GM18951 (cell line): ENCODE measurements around the gene ADGRD1.

Experiments
- POLR2A ChIP-seq: IDR thresholded peaks from 4 replicates; pipeline ENCODE4 v1.6.1; 2011; ENCODE audit warnings: mild to moderate bottlenecking; ENCODE audit not compliant: insufficient read length, insufficient read depth; ENCODE audit errors: extremely low read depth
- in situ Hi-C: fragments of 300-500 bp; cut with MboI; formaldehyde crosslinking; loops from one replicate; pipeline ENCODE4 v1.12.0; 2022; ENCODE audit warnings: low sequenced_read_pairs, mixed read lengths, inconsistent platforms; ENCODE audit not compliant: unreplicated experiment

Gene ADGRD1

DNA sequence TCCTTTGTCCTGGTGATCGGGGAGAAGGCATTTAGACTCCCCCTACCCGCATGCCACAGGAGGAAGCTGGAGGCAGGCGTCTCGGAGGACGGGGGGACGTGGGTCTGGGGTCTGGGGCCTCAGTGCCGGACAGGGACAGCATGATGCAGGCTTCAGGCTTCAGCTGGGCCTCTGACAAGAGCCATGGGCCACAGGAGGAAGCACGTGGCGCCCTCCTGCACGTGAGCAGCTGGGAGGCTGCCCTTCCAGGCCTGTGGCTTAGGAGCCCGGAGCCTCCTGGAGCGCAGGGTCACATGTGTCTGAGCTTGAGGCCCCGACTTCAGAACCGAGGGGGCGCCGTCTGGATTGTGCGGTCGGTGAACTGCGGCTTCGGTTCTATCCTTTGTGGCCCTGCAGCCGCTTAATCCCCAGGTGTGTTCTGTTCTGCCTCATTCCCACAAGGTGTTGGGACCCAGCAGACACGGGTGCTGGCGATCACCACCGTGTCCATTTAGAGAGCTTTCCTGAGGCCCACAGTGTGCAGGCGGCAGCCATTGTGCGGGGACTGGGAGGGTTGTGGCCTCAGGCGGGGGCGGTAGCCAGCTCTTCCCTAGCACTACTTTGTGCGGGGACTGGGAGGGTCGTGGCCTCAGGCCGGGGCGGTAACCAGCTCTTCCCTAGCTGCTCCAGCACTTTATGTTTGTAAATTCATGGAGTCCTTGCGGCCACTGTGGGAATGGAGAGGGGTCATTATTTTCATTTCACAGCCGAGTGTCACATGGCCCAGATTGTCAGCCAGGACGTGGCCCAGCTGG lies 150.2 kb downstream of the ADGRD1 start:
- no peak for TF ChIP-seq POLR2A
- in situ Hi-C loops: no loop called here

DNA sequence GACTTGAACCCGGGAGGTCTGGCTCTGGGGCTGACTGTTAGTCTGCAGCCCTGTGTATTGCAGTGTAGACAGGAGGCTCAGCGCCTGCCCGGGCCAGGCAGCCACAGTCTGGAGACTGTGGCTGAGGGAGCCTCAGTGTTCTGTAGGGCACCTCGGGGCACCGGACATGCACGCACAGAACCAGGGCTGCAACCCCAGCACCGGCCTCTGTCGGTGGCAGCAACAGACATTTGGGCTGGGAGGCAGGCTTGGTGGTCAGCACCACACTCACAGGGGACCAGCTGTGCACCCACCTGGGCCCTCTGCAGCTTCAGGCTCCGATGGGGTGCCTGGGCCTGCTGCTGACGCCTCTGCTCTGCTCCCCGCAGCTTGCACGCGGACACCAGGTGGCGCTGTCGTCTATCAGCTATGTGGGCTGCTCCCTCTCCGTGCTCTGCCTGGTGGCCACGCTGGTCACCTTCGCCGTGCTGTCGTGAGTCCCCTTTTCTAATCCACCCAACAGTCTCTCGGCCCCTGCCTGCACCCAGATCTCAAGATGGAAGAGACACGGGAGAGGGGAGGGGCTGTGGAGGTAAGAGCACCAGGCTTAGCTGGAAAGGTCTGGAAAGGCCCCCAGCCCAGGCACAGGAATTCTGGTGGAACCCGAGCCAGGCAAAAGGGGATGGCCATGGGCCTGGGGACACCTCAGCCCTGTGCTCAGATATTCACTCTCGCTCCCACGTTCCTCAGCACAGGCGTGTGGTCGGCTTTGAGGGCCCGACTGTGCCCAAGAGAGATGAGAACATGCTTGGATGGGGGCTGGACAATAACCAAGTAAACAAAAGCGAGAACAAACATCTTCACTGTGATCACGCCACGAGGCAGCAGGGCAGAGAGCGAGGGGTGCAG lies 151.0 kb downstream of the ADGRD1 start:
- in situ Hi-C loops: no loop called here
- TF ChIP-seq POLR2A: no peak

DNA sequence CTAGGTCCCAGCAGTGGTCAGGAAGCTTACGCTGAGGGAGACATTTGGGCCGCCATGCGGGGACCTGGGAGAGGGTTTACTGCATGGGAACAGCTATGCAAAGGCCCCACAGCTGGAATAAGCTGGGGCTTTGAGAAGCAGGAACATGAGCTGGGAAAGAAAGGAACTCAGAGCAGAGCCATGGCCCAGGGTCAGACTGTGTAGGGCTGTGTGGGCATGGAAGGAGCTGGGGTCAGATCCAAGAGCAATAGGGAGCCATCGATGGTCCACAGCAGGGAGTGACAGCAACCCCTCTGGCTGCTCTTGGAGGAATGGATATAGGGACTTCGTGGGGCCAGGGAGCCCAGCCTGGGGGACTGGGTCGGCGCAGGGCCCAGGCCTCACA lies 151.6 kb downstream of the ADGRD1 start:
- no peak for TF ChIP-seq POLR2A
- in situ Hi-C loops: no loop called here

DNA sequence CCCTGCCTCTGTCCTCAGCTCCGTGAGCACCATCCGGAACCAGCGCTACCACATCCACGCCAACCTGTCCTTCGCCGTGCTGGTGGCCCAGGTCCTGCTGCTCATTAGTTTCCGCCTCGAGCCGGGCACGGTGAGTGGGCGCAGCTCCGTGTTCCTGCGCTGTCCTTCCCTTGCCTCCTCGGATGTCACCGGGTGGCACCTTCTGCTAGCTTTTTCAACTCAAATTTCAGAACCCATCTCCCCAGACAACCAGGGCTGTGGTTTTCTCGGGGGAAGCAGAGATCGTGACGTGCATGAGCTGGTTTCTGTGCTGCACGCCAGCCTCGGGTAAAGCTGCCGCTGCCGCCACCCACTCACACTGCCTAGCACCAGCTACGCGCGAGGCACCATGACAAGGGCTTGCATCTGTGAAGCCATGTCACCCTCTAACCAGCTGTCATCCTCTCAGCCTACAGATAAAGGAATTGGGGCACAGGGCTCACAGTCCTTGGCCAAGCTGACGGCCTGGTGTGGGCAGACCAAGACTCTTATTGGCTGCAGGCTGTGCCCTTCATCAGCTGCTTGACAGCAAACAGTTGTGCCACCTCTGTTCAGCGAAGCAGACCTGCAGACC lies 152.1 kb downstream of the ADGRD1 start:
- in situ Hi-C loops: no loop called here
- no peak for TF ChIP-seq POLR2A

DNA sequence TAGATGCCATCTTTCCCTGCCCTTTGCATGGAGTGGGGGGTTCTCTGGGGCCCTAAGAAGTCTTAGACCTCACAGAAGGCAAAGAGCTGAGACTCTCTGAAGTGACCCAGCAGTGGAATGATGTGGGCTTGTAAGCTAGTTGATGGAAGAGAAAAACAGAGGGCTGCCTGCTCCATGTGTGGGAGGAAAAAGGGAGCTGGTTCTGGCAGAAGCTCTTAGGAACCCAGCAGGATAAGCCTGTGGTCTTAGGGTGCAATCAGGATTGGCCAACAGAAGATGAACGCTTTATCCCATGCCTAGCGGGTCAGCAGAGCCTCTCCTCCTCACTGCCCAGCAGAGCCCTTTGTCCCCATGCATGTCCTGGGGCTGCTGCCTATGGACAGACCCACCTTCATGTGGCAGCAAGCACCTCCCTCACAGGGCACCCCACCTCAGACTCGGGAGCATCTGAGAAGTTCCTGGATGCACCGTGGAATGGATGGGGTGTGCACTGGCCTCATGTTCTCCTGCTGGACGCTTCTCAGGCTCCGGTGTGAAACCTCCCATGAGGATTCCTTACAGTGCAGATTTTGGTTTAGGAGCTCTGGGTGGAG lies 152.7 kb downstream of the ADGRD1 start:
- no peak for TF ChIP-seq POLR2A
- in situ Hi-C loops: no loop called here

DNA sequence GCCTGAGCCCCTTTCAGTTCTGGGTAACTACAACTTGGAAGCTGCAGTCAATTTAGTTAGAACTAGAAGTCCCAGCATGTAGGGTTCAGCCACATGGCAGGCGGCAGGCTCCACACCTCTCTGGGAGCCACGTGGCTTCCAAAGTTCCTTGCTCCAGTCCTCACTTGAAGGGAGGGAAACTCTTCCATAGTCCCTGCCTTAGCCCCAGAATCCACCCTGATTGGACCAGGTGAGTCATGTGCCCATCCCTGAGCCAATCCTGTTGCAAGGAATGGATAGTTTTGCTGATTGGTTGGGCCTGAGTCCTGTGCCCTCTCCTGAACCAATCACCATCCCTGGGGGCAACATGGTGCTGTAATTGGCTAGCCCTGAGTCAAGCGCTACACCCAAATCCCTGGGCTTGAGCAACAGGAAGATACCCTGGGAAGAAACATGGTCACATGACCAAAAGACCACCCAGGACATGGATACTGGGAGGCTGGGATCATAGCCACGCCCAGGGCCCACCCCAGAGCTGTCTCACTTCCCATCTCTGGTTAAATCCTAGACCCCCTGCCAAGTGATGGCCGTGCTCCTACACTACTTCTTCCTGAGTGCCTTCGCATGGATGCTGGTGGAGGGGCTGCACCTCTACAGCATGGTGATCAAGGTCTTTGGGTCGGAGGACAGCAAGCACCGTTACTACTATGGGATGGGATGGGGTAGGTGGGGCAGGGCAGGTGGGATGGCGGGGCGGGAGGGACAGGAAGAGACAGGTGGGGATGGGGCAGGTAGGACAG lies 154.7 kb downstream of the ADGRD1 start:
- in situ Hi-C loops: no loop called here
- no peak for TF ChIP-seq POLR2A

DNA sequence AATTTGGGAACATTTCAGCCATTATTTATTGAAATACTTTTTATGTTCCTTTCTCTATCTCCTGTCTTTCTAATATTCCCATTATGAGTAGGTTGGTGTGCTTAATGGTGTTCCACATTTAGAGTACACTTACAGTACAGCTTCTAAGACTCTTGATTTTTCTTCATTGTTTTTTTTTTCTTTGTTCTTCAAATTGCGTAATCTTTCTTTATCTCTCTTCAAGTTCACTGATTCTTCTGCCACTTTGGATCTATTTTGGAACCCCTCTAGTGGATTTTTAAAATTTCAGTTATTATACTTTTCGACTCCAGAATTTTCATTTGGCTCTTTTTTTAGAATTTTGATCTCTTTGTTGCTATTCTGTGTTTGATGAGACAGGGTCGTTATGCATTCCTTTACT lies 157.7 kb downstream of the ADGRD1 start:
- TF ChIP-seq POLR2A: no peak
- in situ Hi-C loops: no loop called here

DNA sequence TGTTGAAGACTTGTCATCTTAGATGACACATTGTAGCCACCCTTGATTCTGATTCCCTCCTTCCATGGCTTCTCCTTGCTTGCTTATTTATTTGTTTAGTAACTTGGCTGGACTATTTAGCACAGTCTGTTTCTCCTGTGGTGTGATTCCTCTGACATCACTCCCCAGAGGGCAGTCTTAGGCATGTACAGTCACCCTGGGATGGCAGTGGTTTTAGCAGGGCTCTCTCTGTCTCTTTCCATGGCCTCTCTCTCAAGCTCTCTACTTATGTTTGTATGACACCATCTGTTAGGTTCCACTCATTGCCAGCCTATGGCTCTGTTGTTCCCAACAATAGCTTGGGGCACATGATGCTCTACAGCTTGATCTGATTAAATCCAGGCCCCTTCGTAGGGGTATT lies 158.3 kb downstream of the ADGRD1 start:
- TF ChIP-seq POLR2A: no peak
- in situ Hi-C loops: no loop called here

DNA sequence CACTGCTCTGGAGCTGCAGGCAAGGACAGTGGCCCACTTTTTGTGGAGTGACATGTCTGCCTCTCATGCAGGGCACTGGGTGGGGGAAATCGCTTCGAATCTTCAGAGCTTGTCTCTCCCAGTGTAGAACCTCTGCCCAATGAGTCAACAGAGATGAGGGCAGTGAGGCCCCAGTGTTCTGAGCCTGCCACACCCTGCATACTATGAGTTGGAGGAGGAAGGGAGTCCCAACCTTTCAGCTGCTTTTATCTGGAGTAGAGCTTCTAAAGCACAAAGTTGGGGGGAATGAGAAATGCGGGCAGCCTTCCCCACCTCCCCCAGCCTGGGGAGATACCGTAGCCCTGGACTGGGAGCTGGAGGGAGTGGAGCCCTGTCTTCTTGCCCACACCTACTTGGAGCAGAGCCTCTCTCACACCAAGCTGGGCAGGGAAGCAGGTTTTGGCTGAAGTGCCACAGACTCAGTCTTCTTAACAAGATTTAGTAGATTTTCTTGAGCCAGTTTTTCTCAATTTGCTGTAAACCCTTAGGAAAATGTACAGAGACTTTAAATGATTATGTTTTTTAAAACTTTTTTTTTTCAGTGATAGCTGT lies 159.1 kb downstream of the ADGRD1 start:
- TF ChIP-seq POLR2A: no peak
- in situ Hi-C loops: no loop called here

DNA sequence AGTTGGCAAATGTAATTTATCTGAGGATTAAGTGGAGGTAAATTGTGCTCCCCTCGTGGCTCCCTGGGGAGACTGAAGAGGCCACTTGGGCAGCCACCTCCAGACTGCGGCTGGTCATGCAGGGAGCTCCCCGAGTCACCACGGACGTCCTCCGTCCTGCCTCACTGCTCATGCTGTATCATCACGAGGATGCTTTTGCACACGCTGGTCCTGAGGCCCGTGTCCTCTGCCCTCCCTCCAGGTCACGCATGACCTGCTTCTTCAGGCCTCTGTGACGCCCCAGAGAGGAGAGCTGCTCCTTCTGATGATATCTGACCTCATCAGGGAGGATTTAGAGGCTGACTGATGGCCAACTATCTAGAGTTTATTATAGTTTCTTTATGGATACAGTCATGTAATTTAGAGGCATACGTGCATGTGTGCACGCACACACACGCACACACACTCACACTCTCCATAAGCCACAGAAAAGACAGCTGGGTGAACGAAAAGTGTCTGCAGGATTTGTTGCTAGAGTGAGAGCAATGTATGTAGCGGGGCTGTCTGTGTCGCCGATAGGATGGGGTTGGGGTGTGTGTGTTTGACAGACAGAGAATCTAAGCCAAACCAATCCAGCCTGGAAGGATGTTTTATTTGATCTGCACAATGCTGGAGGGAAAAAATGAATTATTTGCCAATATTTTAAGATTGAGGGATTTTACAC lies 160.0 kb downstream of the ADGRD1 start:
- in situ Hi-C loops: no loop called here
- no peak for TF ChIP-seq POLR2A

DNA sequence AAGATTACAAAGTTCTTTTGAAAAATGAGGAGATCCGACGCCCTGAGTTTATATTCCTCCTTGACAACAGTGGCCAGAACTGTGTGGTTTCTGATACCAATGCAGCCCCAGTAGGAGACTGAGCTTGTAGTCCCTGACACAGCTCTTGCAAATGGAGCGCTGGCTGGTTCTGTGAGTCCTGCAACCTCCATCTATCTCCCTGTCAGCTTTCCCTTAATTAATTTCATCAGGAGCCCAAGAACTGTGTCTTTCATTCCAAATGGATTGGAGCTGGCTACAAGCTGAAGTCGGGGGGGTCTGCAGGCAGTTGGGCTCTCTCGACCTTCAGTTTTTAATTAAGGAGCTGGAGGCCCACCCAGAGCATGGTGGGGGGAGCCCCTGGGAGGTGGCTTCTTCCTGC lies 160.6 kb downstream of the ADGRD1 start:
- TF ChIP-seq POLR2A: no peak
- in situ Hi-C loops: no loop called here
